AG04450 (cell line): Measurements from ENCODE around the gene CYP26C1. TPM values are rescaled to one million over a fixed set of nuclear protein-coding genes. Genes with fewer than 3 reads are reported as not detected.

Experiments
- CTCF ChIA-PET: fragments of 300-600, 350-600 bp; formaldehyde crosslinking; extraction: SDS; loops from one replicate; lab custom pipeline; 2022; ENCODE audit warnings: antibody characterized with exemption, inconsistent platforms; lab: Charles Lee
- POLR2A ChIA-PET: fragments of 350-600 bp; formaldehyde crosslinking; extraction: SDS; loops from one replicate; lab custom pipeline; 2021; ENCODE audit warnings: antibody characterized with exemption, inconsistent platforms; lab: Yijun Ruan, JAX
- DNase-seq: peaks from one replicate; pipeline ENCODE4 v3.0.0-alpha.2; 2011; ENCODE audit warnings: low read depth, low spot score
- H3K27ac ChIP-seq: one replicate; pipeline ENCODE4 v1.5.1; 2012; ENCODE audit warnings: low read depth, low read length, control low read depth
- H3K27me3 ChIP-seq: one replicate; pipeline ENCODE4 v1.6.0; 2012; ENCODE audit warnings: low read length; ENCODE audit not compliant: control insufficient read depth, insufficient read depth
- H3K4me3 ChIP-seq: 2 replicates; pipeline ENCODE4 v1.5.1; 2011; ENCODE audit warnings: mild to moderate bottlenecking, low read depth, low read length, control low read depth
- H3K9me3 ChIP-seq: 2 replicates; pipeline ENCODE4 v1.5.1; 2012; ENCODE audit warnings: low read length; ENCODE audit not compliant: control insufficient read depth, insufficient read depth
- CTCF ChIP-seq: IDR thresholded peaks from 2 replicates; pipeline ENCODE4 v1.5.1; 2011; ENCODE audit warnings: low read depth, low read length, control low read depth, inconsistent platforms
- polyA plus RNA-seq: library from polyadenylated mRNA; depleted of rRNA; stranded (reverse); fragments of >200 nt; gene quantifications from 2 replicates; pipeline ENCODE4 v1.2.3, GENCODE V29; 2011

CYP26C1 gene
- polyA plus RNA-seq, 1 experiment = not detected

GRCh38 chr10:93034426-93034825, 26.2 kb upstream of the CYP26C1 start:
- H3K27me3 ChIP-seq = no peaks in the 10 kb centered on the region
- no peak overlapping the region for H3K27ac ChIP-seq
- ChIA-PET CTCF (interaction anchor here (0.6 to 3.9 kb wide), 6 partner anchors 9 to 147 kb away, joined by 3 to 23 read pairs (median 4); no protein-coding TSS in a partner anchor), POLR2A (no interaction called here)
- H3K9me3 ChIP-seq = no peaks in the 10 kb centered on the region
- TF ChIP-seq CTCF = no peak
- DNase-seq = no peak
- H3K4me3 ChIP-seq = no peak overlapping the region

- TF ChIP-seq CTCF = no peak
- no peak for DNase-seq
- ChIA-PET POLR2A (no interaction called here), CTCF (interaction anchor here (1.0 to 3.6 kb wide), 14 partner anchors 12 to 153 kb away, joined by 3 to 39 read pairs (median 6); no protein-coding TSS in a partner anchor)
- no peaks in the 10 kb centered on the region for H3K27me3 ChIP-seq
- H3K27ac ChIP-seq = no peak overlapping the region
- H3K9me3 ChIP-seq = no peaks in the 10 kb centered on the region
- no peak overlapping the region for H3K4me3 ChIP-seq
These were observed 21.5 kb upstream of the CYP26C1 start for GRCh38 chr10:93039110-93039509.

GRCh38 chr10:93039721-93040120, 20.9 kb upstream of the CYP26C1 start:
- H3K27me3 ChIP-seq = no peaks in the 10 kb centered on the region
- no peak for DNase-seq
- H3K4me3 ChIP-seq = no peak overlapping the region
- no peak overlapping the region for H3K27ac ChIP-seq
- CTCF ChIA-PET = interaction anchor here (0.6 to 3.6 kb wide), 18 partner anchors 12 to 296 kb away, joined by 3 to 39 read pairs (median 4); no protein-coding TSS in a partner anchor
- H3K9me3 ChIP-seq = no peaks in the 10 kb centered on the region
- TF ChIP-seq CTCF = peak; percentile 70
- POLR2A ChIA-PET = interaction anchor here (0.7 kb wide), 1 partner anchor 43 kb away, joined by 3 read pairs; no protein-coding TSS in a partner anchor

GRCh38 chr10:93054486-93054885, 6.1 kb upstream of the CYP26C1 start:
- Histone ChIP-seq H3K27ac (no peak overlapping the region), H3K9me3 (no peaks in the 10 kb centered on the region), H3K4me3 (no peak overlapping the region), H3K27me3 (no peaks in the 10 kb centered on the region)
- no peak for TF ChIP-seq CTCF
- POLR2A ChIA-PET = no interaction called here
- CTCF ChIA-PET = interaction anchor here (1.9 kb wide), 1 partner anchor 26 kb away, joined by 9 read pairs; no protein-coding TSS in a partner anchor
- no peak for DNase-seq

GRCh38 chr10:93058139-93058538, 2.5 kb upstream of the CYP26C1 start:
- DNase-seq = no peak

More at GRCh38 chr10:93058139-93058538, 2.5 kb upstream of the CYP26C1 start:
- peaks cover 29% of the 10 kb centered on the region for H3K27me3 ChIP-seq
- TF ChIP-seq CTCF = no peak
- CTCF ChIA-PET = interaction anchor here (0.6 to 3.1 kb wide), 5 partner anchors 9 to 141 kb away, joined by 3 to 24 read pairs (median 5); no protein-coding TSS in a partner anchor
- H3K27ac ChIP-seq = no peak overlapping the region
- no peak overlapping the region for H3K4me3 ChIP-seq
- POLR2A ChIA-PET = interaction anchor here (0.6 kb wide), 1 partner anchor 44 kb away, joined by 3 read pairs; no protein-coding TSS in a partner anchor
- H3K9me3 ChIP-seq = no peaks in the 10 kb centered on the region; the same call in 1 of the 2 replicates
